ENCODE data around the gene FGGY.

FGGY gene

DNA sequence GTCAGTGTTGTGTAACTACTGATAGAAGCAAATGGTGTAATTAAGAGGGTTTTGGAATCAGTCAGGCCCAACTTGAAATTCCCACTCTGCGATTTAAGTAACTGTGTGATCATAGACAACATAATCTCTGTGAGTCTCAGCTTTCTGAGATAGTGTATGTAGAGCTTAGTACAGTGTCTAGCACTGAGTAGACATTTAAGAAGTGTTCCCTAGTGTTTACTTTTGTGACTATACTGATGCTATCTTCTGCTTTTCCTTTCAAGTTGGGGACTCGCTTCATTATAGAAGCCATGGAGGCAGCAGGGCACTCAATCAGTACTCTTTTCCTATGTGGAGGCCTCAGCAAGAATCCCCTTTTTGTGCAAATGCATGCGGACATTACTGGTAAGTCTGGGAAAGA lies 370.1 kb downstream of the FGGY start:
- no peak for DNase-seq

DNA sequence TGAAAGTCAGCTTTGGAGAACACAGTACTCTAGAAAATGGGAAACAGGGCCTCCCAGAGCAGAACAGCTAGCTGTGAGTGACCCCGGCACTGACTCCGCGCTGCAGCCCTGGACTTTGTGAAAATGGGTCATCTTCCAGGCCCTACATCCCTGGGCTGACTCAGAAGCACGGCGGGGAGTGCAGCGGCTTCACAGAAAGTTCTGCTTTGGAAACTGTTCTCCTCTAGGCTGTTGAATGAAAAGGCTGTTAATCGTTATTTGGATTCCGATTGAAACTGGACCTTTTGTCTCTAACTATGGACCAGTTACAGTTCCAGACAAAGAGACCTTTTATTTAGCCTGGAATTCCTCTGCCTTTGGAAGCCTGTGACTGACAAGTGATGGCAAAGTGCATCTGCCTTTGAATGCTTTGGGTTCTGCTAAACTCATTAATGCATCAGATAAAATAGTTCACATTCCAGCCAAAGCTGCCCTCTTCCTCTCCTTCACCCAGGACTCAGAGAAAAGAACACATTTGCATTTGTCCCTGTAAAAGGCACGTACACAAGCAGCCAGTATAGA lies 372.9 kb downstream of the FGGY start:
- DNase-seq: no peak

- no peak for DNase-seq
Measured at GRCh38 chr1:59670662-59671061, 373.8 kb downstream of the FGGY start.

- DNase-seq: no peak
Measured at GRCh38 chr1:59671066-59671952, 374.4 kb downstream of the FGGY start.

DNA sequence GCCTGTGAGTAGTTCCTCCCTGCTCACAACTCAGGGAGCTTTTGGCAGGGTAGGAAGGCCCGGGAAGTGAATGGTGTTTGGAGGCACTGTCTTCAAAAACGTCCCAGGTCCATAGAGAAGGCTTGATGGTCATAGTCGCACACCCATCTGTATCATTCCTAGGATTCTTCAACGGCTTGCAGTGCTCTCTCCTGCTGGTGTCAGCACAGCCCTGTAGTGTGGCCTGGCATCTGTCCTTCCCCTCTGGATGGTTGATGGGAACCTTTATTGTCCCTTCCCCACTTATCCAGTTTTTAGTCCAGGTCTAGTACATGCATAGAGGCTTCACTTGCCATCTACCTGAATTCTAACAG lies 375.0 kb downstream of the FGGY start:
- DNase-seq: no peak

GRCh38 chr1:59672851-59673572 lies 376.1 kb downstream of the FGGY start:
- no peak for DNase-seq

GRCh38 chr1:59673573-59674450 lies 376.9 kb downstream of the FGGY start:
- no peak for DNase-seq

DNA sequence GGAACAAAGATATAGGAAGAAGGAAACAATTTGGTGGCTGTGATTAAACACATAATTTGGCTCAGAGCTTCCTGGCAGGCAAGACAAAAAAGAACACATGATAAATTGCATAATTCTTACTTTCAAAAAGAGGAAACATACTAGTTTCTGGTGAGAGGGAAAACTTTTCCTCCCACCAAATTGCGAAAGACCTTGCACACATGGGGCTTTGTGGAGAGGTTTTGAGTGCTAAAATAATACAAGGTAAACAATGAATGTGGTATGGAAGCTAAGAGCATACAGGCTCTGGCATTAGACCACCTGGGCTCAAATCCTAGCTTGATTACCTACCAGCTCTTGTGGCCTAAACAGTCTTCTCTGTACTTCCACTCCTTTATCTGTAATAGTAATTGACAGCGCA lies 377.7 kb downstream of the FGGY start:
- DNase-seq: no peak

DNA sequence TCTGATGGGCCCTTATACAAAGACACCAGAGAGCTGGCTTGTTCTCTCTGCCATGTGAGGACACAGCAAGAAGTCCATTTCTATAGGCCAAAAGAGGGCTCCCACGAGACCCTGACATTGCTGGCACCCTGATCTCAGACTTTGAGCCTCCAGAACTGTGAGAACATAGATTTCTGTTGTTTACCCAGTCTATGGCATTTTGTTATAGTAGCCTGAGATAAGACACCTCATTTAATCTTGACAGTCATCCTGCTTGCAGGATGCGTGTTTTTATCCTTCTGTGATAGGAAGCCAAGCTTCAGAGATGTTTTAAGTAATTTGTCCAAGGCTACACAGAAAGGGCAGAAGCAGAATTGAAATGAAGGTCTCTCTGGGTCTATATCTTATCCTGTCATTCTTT lies 379.0 kb downstream of the FGGY start:
- DNase-seq: no peak

- DNase-seq: no peak
Measured at GRCh38 chr1:59678040-59678439, 381.1 kb downstream of the FGGY start.

- no peak for DNase-seq
Measured at GRCh38 chr1:59678493-59679228, 381.8 kb downstream of the FGGY start.

GRCh38 chr1:59680044-59680443 lies 383.1 kb downstream of the FGGY start:
- DNase-seq: no peak

DNA sequence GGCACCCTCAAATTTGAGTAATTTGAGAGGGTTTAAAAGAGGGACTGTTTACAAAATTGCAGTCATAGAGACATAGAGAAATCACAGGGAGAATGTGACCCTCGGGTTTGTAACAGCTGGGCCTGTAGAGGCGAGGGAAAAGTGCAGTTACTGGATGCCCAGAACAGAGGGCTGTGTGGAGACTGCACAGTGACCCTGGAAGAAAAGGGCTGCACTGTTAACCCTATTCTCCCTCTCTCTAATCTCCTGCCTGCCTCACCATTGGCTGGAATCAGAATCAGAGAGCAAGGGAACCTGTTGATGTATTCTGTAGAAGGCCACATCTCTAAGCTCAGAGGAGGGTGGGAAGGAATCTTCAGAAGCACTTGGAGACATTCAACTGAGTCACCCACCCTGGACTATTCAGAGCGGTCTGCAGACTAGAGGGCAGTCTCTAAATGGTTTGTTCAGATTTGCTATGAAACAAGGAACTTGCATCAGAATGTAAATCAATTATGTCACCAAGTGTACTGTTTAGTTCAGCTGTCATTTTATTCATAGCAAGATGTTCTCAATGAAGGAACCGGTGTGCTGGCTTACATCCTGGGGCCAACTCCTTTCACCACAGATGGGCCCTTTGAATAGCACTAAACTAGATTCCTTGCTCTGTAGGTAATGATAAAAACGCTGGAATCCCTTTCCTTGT lies 385.6 kb downstream of the FGGY start:
- no peak for DNase-seq

DNA sequence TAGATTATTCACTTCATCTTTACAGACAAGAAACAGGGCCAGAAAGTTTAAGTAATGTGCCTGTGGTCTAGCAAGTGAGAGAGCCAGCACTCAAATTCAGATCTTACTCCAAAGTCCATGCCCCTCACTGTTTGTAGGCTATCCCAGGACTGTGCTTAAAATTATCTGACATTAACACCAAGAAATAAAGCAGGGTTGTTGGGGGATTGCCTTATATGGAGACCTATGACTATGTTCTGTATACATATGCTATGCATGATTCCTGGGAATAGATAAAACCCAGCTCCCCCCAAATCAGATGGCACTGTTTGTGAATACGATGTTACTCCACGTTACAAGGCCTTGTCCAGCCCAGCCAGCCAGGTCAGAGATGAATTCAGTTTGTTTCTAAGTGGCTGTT lies 386.3 kb downstream of the FGGY start:
- no peak for DNase-seq

GRCh38 chr1:59684698-59685097 lies 387.8 kb downstream of the FGGY start:
- DNase-seq: no peak

DNA sequence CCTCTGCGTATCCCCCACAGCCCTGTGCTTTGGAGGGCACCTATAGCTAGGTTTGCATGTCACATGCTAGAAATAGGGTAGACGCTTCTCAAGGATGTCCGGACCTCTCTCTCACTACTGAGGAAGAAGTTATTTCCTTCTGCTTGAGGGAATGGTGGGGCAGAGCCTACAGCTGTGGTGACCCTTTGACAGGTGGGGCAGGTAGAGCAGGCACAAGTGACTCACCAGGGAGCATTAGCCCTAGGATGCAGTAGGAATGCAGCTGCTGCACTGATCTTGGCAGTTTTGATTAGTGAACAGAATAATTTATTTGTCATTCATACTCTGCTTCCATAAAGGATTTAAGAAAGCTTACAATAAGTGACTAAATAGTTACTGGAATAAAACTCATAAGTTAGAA lies 388.2 kb downstream of the FGGY start:
- no peak for DNase-seq

DNA sequence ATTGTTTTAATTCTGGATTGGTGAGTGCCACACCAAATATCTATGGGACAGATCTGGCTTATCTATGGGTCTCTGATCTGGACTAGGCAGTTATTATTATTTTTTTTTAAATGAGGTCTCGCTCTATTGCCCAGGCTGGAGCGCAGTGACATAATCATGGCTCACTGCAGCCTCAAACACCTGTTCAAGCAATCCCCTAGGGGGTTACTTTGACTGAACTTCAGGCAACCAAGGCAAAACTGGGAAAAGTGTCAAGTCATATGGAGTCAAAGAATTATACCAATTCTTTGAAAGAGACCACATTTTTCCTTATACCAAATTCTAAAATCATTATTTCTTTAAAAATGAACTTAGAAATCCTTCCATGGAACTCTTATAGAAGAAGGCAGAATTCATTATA lies 388.8 kb downstream of the FGGY start:
- DNase-seq: peak; percentile 23

DNA sequence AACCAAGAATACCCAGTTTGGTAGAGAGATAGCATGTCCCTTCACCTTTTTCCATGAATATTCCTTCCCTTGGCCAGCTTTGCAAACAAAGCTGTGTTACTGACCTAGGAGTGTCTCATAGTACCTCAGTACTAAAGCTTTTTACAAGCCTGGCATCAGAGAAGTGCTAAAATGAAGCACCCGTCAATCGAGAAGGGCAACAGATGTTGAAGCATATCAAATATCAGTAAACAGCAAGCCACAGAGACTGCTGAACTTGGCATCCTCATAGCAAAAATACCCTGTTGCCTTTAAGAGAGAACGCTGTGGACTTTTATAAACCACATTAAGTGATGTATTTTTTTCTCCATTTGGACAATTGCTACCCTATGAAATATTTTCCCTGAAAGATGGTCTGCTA lies 389.3 kb downstream of the FGGY start:
- DNase-seq: peak; percentile 54

GRCh38 chr1:59686574-59686973 lies 389.7 kb downstream of the FGGY start:
- no peak for DNase-seq

GRCh38 chr1:59687081-59687480 lies 390.2 kb downstream of the FGGY start:
- DNase-seq: no peak

DNA sequence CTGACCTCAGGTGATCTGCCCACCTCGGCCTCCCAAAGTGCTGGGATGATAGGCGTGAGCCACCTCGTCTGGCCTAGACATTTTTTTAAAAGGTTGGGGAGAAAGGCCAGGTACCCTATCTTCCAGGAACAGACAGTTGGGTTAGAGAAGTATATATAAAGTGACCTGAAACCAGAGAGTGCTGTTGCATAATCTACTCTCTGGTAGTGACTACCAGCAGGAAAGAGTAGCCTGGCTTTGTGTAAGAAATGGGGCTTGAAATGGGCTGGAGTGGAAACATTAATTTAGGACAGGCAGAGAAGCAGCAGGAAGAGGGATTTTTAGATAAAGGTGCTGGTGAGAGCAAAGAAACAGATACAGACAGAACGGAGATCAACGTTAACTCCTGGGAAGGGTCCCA lies 392.1 kb downstream of the FGGY start:
- no peak for DNase-seq

- no peak for DNase-seq
Measured at GRCh38 chr1:59689730-59690129, 392.8 kb downstream of the FGGY start.

All from NCI-H526 treated with DMSO at 0.1 percent for 48 hours (cell line).